OCI-LY1 (cell line): ENCODE results near the gene CLDN34.

Experiments used
- H2AFZ ChIP-seq: fragments of 200-600 bp; sonication (generic), shearing (Covaris generic); 2 replicates; pipeline ENCODE4 v1.6.0; 2014; ENCODE audit warnings: antibody characterized with exemption, mild to moderate bottlenecking, low read length
- H3F3A ChIP-seq: fragments of 200-600 bp; sonication (generic), shearing (Covaris generic); 2 replicates; pipeline ENCODE4 v1.6.0; 2014; ENCODE audit warnings: mild to moderate bottlenecking, antibody characterized with exemption, low read length, moderate library complexity; ENCODE audit not compliant: insufficient read depth
- H3K27ac ChIP-seq: fragments of 200-600 bp; sonication (generic); 2 replicates; pipeline ENCODE4 v1.5.1; 2014; ENCODE audit warnings: low read length, mixed run types, mild to moderate bottlenecking, low read depth; ENCODE audit not compliant: poor library complexity, severe bottlenecking
- H3K27me3 ChIP-seq: fragments of 200-600 bp; sonication (generic); 2 replicates; pipeline ENCODE4 v1.6.0; 2014; ENCODE audit warnings: antibody characterized with exemption, mild to moderate bottlenecking, low read length, moderate library complexity; ENCODE audit not compliant: insufficient read depth
- H3K36me3 ChIP-seq: fragments of 200-600 bp; sonication (generic); 2 replicates; pipeline ENCODE4 v1.6.1; 2014; ENCODE audit warnings: mild to moderate bottlenecking, antibody characterized with exemption, low read length, moderate library complexity, mixed read lengths; ENCODE audit not compliant: insufficient read depth
- H3K4me1 ChIP-seq: fragments of 200-600 bp; sonication (generic); 2 replicates; pipeline ENCODE4 v1.5.1; 2014; ENCODE audit warnings: mild to moderate bottlenecking, low read length, moderate library complexity; ENCODE audit not compliant: insufficient read depth, severe bottlenecking
- H3K4me2 ChIP-seq: fragments of 200-600 bp; sonication (generic), shearing (Covaris generic); 2 replicates; pipeline ENCODE4 v1.6.1; 2014; ENCODE audit warnings: low read length
- H3K4me3 ChIP-seq: fragments of 200-600 bp; sonication (generic); 2 replicates; pipeline ENCODE4 v1.5.1; 2014; ENCODE audit warnings: low read length, low read depth, mild to moderate bottlenecking, mixed read lengths; ENCODE audit not compliant: poor library complexity, severe bottlenecking
- H3K79me2 ChIP-seq: fragments of 200-600 bp; shearing (Covaris generic); 2 replicates; pipeline ENCODE4 v1.6.1; 2016; ENCODE audit warnings: mixed run types, low read length, mixed read lengths; ENCODE audit not compliant: insufficient read depth
- H3K9ac ChIP-seq: fragments of 200-600 bp; sonication (generic), shearing (Covaris generic); 2 replicates; pipeline ENCODE4 v1.6.1; 2014; ENCODE audit warnings: mild to moderate bottlenecking, low read length, mixed read lengths
- H3K9me2 ChIP-seq: fragments of 200-600 bp; sonication (generic), shearing (Covaris generic); 2 replicates; pipeline ENCODE4 v1.6.1; 2014; ENCODE audit warnings: low read depth, mild to moderate bottlenecking, low read length, mixed read lengths
- H3K9me3 ChIP-seq: fragments of 200-600 bp; shearing (Covaris generic); 2 replicates; pipeline ENCODE4 v1.6.1; 2014; ENCODE audit warnings: low read length, mixed read lengths
- H4K20me1 ChIP-seq: fragments of 200-600 bp; sonication (generic), shearing (Covaris generic); 2 replicates; pipeline ENCODE4 v1.6.0; 2016; ENCODE audit warnings: mild to moderate bottlenecking, low read length; ENCODE audit not compliant: insufficient read depth
- EZH2 ChIP-seq: fragments of 200-600 bp; sonication (generic), shearing (Covaris generic); IDR thresholded peaks from 2 replicates; pipeline ENCODE4 v1.8.0; 2017; ENCODE audit warnings: borderline replicate concordance, mixed run types, mild to moderate bottlenecking, antibody characterized with exemption, low read length, moderate library complexity, mixed read lengths
- TF ChIP-seq, protein P1 (sequence below): fragments of 200-600 bp; sonication (generic), shearing (Covaris generic); IDR thresholded peaks from 2 replicates; pipeline ENCODE4 v1.5.1; 2017; ENCODE audit warnings: mild to moderate bottlenecking, antibody characterized with exemption, low read length, moderate library complexity, mixed read lengths

The CLDN34 gene

DNA sequence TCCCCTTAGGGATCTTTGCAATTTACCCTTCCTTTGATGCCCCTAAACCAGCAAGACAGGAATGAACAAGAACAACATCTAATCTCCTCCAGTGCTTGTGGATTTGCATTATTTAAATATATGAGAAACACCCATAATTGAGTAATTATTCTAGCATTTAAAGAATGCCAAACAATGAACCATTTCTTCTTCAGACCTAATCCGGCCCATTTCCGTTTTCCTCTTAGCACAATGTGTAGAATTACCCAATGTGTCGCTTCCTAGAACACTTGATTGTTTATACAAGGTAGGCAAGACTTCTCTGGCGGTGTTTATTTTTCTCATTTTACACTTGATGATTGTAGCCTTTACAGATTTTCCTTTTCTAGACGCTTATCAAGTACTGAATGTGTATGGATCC, 43.5 kb downstream of the CLDN34 start:
- Histone ChIP-seq H3K27me3 (no peaks in the 10 kb centered on the region), H3K4me3 (no peak overlapping the region), H3K79me2 (no peaks in the 10 kb centered on the region), H4K20me1 (no peaks in the 10 kb centered on the region), H3K9me3 (no peaks in the 10 kb centered on the region), H3K27ac (no peak overlapping the region), H3K4me2 (no peak overlapping the region), H3K9ac (no peak overlapping the region), H3K9me2 (no peaks in the 10 kb centered on the region), H3K4me1 (peaks cover 20% of the 10 kb centered on the region), H2AFZ (no peak overlapping the region), H3K36me3 (no peaks in the 10 kb centered on the region), H3F3A (no peaks in the 10 kb centered on the region)
- TF ChIP-seq, protein P1, sequence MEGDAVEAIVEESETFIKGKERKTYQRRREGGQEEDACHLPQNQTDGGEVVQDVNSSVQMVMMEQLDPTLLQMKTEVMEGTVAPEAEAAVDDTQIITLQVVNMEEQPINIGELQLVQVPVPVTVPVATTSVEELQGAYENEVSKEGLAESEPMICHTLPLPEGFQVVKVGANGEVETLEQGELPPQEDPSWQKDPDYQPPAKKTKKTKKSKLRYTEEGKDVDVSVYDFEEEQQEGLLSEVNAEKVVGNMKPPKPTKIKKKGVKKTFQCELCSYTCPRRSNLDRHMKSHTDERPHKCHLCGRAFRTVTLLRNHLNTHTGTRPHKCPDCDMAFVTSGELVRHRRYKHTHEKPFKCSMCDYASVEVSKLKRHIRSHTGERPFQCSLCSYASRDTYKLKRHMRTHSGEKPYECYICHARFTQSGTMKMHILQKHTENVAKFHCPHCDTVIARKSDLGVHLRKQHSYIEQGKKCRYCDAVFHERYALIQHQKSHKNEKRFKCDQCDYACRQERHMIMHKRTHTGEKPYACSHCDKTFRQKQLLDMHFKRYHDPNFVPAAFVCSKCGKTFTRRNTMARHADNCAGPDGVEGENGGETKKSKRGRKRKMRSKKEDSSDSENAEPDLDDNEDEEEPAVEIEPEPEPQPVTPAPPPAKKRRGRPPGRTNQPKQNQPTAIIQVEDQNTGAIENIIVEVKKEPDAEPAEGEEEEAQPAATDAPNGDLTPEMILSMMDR, result no peak
- TF ChIP-seq EZH2, result no peak

DNA sequence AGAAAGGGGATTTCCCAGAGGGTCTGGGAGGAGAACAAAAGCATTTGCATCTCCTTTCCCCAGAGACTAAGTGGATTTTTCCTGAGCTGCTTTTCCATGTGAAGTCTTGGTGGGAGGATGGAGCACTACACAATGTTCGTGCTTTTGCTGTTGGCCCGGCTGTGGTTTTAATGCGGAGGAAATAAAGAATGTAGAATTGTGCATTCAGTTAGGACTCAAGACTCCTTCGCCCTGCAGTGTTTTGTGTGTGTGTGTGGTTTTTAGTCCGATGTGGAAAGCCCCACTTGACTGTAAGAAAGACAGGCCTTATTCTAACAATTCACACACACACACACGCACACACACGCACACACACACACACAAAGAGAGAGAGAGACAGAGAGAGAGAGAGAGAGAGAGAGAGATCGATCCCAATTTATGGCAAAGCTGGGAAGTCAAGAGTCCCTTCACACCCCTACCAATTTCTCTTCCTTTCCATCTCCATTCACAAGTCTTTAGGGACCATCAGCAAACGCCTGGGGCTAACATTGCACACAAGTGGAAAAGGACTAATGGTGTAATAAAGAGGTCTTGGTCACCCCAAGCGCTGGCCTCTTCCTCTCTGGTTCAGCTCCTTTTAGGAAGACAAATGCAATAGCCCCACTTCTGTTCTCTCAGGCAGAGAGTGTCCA, 44.2 kb downstream of the CLDN34 start:
- H3K9me3 ChIP-seq, result no peaks in the 10 kb centered on the region
- H3F3A ChIP-seq, result no peaks in the 10 kb centered on the region
- H3K9me2 ChIP-seq, result no peaks in the 10 kb centered on the region
- no peaks in the 10 kb centered on the region for H4K20me1 ChIP-seq
- no peak overlapping the region for H3K4me2 ChIP-seq
- H3K9ac ChIP-seq, result no peak overlapping the region
- H3K4me3 ChIP-seq, result no peak overlapping the region
- no peak overlapping the region for H2AFZ ChIP-seq
- H3K79me2 ChIP-seq, result no peaks in the 10 kb centered on the region
- H3K4me1 ChIP-seq, result peaks cover 26% of the 10 kb centered on the region
- H3K27ac ChIP-seq, result no peak overlapping the region
- no peaks in the 10 kb centered on the region for H3K27me3 ChIP-seq
- TF ChIP-seq, protein P1, result no peak
- no peak for TF ChIP-seq EZH2
- H3K36me3 ChIP-seq, result no peaks in the 10 kb centered on the region

DNA sequence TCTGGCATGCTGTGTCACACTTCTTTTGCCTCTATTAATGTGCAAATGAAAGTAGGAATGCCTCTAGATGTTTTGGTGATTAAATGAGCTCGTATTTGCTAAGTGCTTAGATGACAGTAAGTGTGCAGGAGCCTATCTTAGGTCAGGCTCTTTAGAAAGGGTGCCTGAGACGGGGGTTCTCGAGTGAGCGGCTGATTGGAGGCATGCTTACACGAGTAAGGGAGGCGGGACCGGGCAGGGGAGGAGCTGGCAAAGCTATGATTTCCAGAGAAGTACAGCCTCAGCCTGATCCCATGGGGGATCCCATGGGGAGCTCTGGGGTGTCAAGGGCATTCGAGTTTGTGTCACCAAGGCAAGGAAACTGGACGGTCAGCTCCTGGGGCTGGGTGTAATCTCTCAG, 44.8 kb downstream of the CLDN34 start:
- H3F3A ChIP-seq, result no peaks in the 10 kb centered on the region
- no peaks in the 10 kb centered on the region for H3K9me2 ChIP-seq
- no peak overlapping the region for H3K9ac ChIP-seq
- no peak overlapping the region for H3K4me2 ChIP-seq
- no peak for TF ChIP-seq EZH2
- TF ChIP-seq, protein P1, result no peak
- no peaks in the 10 kb centered on the region for H3K27me3 ChIP-seq
- H3K27ac ChIP-seq, result no peak overlapping the region
- no peaks in the 10 kb centered on the region for H3K79me2 ChIP-seq
- no peaks in the 10 kb centered on the region for H4K20me1 ChIP-seq
- peaks cover 27% of the 10 kb centered on the region for H3K4me1 ChIP-seq
- H2AFZ ChIP-seq, result no peak overlapping the region
- no peak overlapping the region for H3K4me3 ChIP-seq
- H3K36me3 ChIP-seq, result no peaks in the 10 kb centered on the region
- no peaks in the 10 kb centered on the region for H3K9me3 ChIP-seq
